Neural cell (in vitro differentiated cells): ENCODE results near the gene GAST.

Experiments used
- CTCF ChIP-seq: fragments of 450-650 bp; IDR thresholded peaks from 2 replicates; pipeline ENCODE4 v1.5.1; 2014; ENCODE audit warnings: antibody characterized with exemption, mild to moderate bottlenecking, moderate library complexity; ENCODE audit not compliant: poor library complexity, severe bottlenecking
- EP300 ChIP-seq: fragments of 450-650 bp; conservative IDR thresholded peaks from 2 replicates; pipeline ENCODE4 v1.6.1; 2014; ENCODE audit warnings: antibody characterized with exemption, mild to moderate bottlenecking, moderate library complexity; ENCODE audit not compliant: poor library complexity, severe bottlenecking
- EZH2 ChIP-seq: fragments of 200-600, 300-800 bp; shearing (Covaris generic), sonication (generic); IDR thresholded peaks from 2 replicates; pipeline ENCODE4 v1.6.1; 2014; ENCODE audit warnings: antibody characterized with exemption, low read length, borderline replicate concordance, mild to moderate bottlenecking; ENCODE audit not compliant: insufficient read depth, poor library complexity, severe bottlenecking
- POLR2AphosphoS5 ChIP-seq: IDR thresholded peaks from 2 replicates; pipeline ENCODE4 v1.6.1; 2012
- RAD21 ChIP-seq: fragments of 450-650 bp; conservative IDR thresholded peaks from 2 replicates; pipeline ENCODE4 v1.6.1; 2014; ENCODE audit warnings: antibody characterized with exemption, mild to moderate bottlenecking, moderate library complexity
- REST ChIP-seq: IDR thresholded peaks from 2 replicates; pipeline ENCODE4 v1.6.1; 2012; ENCODE audit warnings: borderline replicate concordance
- TAF1 ChIP-seq: IDR thresholded peaks from 2 replicates; pipeline ENCODE4 v1.6.1; 2012; ENCODE audit warnings: low read depth

GRCh38 chr17:41666708-41667279, 45.3 kb upstream of the GAST start:
- TF ChIP-seq CTCF (peak; percentile 99), POLR2AphosphoS5 (no peak), EZH2 (no peak), EP300 (peak; percentile 34), REST (no peak), TAF1 (no peak), RAD21 (peak; percentile 95)
